Osteoblast (primary cell): ENCODE measurements around the gene ABCG1. TPM values are rescaled to one million over a fixed set of nuclear protein-coding genes. Genes with fewer than 3 reads are reported as not detected.

Experiments used
- DNase-seq: peaks from one replicate; pipeline ENCODE4 v3.0.0; 2011; ENCODE audit warnings: low spot score, mixed read lengths; ENCODE audit not compliant: insufficient read length; ENCODE audit errors: missing footprints
- H2AFZ ChIP-seq: 2 replicates; pipeline ENCODE4 v1.6.0; 2011; ENCODE audit warnings: mild to moderate bottlenecking, low read length
- H3K27ac ChIP-seq: 2 replicates; pipeline ENCODE4 v1.5.1; 2011; ENCODE audit warnings: mild to moderate bottlenecking, low read depth, low read length, moderate library complexity
- H3K27me3 ChIP-seq: 2 replicates; pipeline ENCODE4 v1.6.0; 2012; ENCODE audit warnings: mild to moderate bottlenecking, control low read depth, inconsistent platforms, low read length, moderate library complexity; ENCODE audit not compliant: insufficient read depth
- H3K36me3 ChIP-seq: 2 replicates; pipeline ENCODE4 v1.5.1; 2011; ENCODE audit warnings: mild to moderate bottlenecking, low read length, control low read depth, moderate library complexity; ENCODE audit not compliant: insufficient read depth
- H3K4me1 ChIP-seq: 2 replicates; pipeline ENCODE4 v1.5.1; 2011; ENCODE audit warnings: mild to moderate bottlenecking, low read length, control low read depth, moderate library complexity; ENCODE audit not compliant: insufficient read depth
- H3K4me2 ChIP-seq: 2 replicates; pipeline ENCODE4 v1.6.0; 2011; ENCODE audit warnings: mild to moderate bottlenecking, low read length; ENCODE audit not compliant: insufficient read depth
- H3K4me3 ChIP-seq: fragments of 200-600 bp; sonication (generic); 3 replicates; pipeline ENCODE4 v1.5.1; 2012; ENCODE audit warnings: mild to moderate bottlenecking, low read length, inconsistent platforms; ENCODE audit not compliant: insufficient read depth
- H3K79me2 ChIP-seq: 2 replicates; pipeline ENCODE4 v1.6.0; 2012; ENCODE audit warnings: mild to moderate bottlenecking, low read length, control low read depth, inconsistent platforms; ENCODE audit not compliant: insufficient read depth
- H3K9me3 ChIP-seq: 2 replicates; pipeline ENCODE4 v1.5.1; 2011; ENCODE audit warnings: low read depth, low read length, control low read depth
- H4K20me1 ChIP-seq: 2 replicates; pipeline ENCODE4 v1.6.0; 2012; ENCODE audit warnings: mild to moderate bottlenecking, low read length, control low read depth; ENCODE audit not compliant: insufficient read depth
- total RNA-seq: library from RNA; depleted of rRNA; stranded (reverse); fragments of >200 nt; gene quantifications from 2 replicates; pipeline ENCODE4 v1.2.3, GENCODE V29; 2012
- TF ChIP-seq, protein P1 (sequence below): IDR thresholded peaks from 2 replicates; pipeline ENCODE4 v1.5.1; 2011; ENCODE audit warnings: mild to moderate bottlenecking, low read depth, low read length, moderate library complexity; ENCODE audit errors: extremely low read depth

The ABCG1 gene
- total RNA-seq, 1 donor = 0.72 TPM

DNA sequence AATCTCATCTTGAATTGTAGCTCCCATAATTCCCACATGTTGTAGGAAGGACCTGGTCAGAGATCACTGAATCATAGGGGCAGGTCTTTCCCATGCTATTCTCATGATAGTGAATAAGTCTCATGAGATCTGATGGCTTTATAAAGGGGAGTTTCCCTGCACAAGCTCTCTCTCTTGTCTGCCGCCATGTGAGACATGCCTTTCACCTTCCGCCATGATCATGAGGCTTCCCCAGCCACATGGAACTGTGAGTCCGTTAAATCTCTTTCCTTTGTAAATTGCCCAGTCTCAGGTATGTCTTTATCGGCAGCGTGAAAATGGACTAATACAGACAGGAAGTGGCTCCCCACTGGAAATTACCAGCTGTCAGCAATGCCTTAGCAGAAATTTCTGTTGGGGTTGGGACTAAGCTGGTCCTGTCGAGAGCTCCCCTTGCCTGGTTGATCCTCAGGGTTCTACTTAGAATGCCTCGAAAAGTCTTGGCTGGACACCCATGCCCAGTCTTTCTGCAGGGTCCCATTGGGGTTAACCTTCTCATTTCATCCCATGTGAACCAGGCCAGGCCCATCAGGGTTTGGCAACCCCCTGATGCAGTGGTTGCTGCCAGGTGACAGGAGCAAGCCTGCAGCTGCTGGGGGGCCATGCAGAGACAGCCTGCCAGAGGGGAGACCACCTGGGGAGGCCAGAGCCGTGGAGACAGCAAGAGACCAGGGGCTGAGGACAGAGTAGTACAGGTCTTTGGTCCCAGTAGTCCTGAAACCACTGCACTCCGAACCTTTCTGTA lies 2.8 kb upstream of the ABCG1 start:
- Histone ChIP-seq H3K4me3 (no peak overlapping the region), H3K36me3 (no peaks in the 10 kb centered on the region), H4K20me1 (no peaks in the 10 kb centered on the region), H3K79me2 (no peaks in the 10 kb centered on the region), H3K9me3 (no peaks in the 10 kb centered on the region), H3K4me1 (no peaks in the 10 kb centered on the region), H3K27me3 (peaks cover 30% of the 10 kb centered on the region), H3K27ac (no peak overlapping the region), H3K4me2 (no peak overlapping the region), H2AFZ (no peak overlapping the region)
- TF ChIP-seq, protein P1, sequence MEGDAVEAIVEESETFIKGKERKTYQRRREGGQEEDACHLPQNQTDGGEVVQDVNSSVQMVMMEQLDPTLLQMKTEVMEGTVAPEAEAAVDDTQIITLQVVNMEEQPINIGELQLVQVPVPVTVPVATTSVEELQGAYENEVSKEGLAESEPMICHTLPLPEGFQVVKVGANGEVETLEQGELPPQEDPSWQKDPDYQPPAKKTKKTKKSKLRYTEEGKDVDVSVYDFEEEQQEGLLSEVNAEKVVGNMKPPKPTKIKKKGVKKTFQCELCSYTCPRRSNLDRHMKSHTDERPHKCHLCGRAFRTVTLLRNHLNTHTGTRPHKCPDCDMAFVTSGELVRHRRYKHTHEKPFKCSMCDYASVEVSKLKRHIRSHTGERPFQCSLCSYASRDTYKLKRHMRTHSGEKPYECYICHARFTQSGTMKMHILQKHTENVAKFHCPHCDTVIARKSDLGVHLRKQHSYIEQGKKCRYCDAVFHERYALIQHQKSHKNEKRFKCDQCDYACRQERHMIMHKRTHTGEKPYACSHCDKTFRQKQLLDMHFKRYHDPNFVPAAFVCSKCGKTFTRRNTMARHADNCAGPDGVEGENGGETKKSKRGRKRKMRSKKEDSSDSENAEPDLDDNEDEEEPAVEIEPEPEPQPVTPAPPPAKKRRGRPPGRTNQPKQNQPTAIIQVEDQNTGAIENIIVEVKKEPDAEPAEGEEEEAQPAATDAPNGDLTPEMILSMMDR = no peak
- DNase-seq = no peak

- peak; percentile 75 for DNase-seq
- TF ChIP-seq, protein P1 = no peak
- H3K36me3 ChIP-seq = no peaks in the 10 kb centered on the region
- no peak overlapping the region for H3K4me2 ChIP-seq
- H2AFZ ChIP-seq = no peak overlapping the region
- H3K27ac ChIP-seq = no peak overlapping the region
- no peaks in the 10 kb centered on the region for H3K4me1 ChIP-seq
- H3K4me3 ChIP-seq = no peak overlapping the region
- no peaks in the 10 kb centered on the region for H3K79me2 ChIP-seq
- H3K9me3 ChIP-seq = no peaks in the 10 kb centered on the region
- H4K20me1 ChIP-seq = no peaks in the 10 kb centered on the region
- H3K27me3 ChIP-seq = peaks cover 38% of the 10 kb centered on the region
Observed at GRCh38 chr21:42216726-42217572, 2.0 kb upstream of the ABCG1 start.

DNA sequence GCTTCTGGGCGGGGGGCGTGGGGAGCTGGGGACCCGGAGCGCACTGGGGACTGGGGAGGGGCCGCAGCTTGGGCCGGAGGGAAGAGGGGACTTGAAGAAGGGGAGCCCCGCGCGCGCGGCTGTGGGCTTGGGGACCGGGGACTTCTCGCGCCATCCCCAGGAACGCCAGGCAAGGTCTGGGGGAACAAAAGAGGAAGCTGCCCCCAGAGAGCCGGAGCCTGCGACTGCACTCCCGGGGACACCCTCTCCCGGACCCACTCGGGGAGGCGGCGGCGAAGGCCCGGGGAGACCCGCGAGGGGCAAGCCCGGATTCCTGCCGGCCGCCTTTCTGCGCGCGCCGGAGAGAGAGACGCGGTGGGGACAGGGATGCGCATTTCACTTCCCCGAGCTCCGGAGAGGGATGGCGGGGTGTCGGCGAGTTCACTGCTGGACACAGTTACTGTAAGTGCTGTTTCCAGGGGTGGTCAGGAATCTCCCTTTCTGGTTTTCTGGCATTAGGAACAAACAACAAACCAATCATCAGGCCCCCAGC lies 732 bp downstream of the ABCG1 start:
- TF ChIP-seq, protein P1 = no peak
- Histone ChIP-seq H3K9me3 (no peaks in the 10 kb centered on the region), H3K4me1 (no peaks in the 10 kb centered on the region), H3K4me2 (peak overlapping the region; percentile 59), H3K79me2 (no peaks in the 10 kb centered on the region), H3K36me3 (no peaks in the 10 kb centered on the region), H4K20me1 (no peaks in the 10 kb centered on the region), H3K4me3 (peak overlapping the region; percentile 8), H2AFZ (no peak overlapping the region), H3K27ac (no peak overlapping the region), H3K27me3 (peaks cover 41% of the 10 kb centered on the region)
- peak; percentile 79 for DNase-seq

DNA sequence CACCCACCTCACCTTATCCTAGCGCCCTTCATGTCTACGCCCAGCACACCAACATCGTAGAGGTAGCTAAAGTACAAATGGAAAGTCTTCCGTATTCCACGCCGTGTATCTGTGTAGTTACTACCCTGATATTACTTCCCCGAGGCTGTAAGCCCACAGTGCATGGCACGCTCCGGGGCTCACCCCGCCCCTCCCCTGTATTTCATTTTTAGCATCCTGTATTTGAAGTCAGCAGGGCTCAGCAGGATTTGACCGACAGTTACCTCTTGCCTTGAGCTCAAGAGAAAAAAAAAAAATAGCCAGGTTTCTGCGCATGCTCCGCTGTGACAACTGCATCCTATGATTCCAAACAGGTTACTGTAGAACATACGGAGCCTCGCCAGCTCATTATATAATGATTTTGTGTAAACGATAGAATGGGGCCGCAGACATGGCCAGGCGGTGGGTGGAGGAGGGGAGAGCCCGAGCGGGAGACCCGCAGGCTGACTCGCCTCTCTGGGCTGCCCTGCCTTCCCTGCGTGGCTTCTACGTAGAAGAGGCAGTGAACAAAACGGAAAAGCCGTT lies 1.3 kb downstream of the ABCG1 start:
- Histone ChIP-seq H3K4me3 (peak overlapping the region; percentile 13), H3K4me1 (no peaks in the 10 kb centered on the region), H3K27me3 (peaks cover 41% of the 10 kb centered on the region), H3K79me2 (no peaks in the 10 kb centered on the region), H3K36me3 (no peaks in the 10 kb centered on the region), H4K20me1 (no peaks in the 10 kb centered on the region), H2AFZ (no peak overlapping the region), H3K4me2 (peak overlapping the region; percentile 59), H3K9me3 (no peaks in the 10 kb centered on the region), H3K27ac (no peak overlapping the region)
- DNase-seq = peak; percentile 95
- TF ChIP-seq, protein P1 = no peak
